Natural killer cell (primary cell): ENCODE measurements around the gene GZMA. TPM values are rescaled to one million over a fixed set of nuclear protein-coding genes. Genes with fewer than 3 reads are reported as not detected.

ENCODE experiments used
- ATAC-seq, 3 donors: fragments of 150-1000 bp in 2 of 3; fragments of 200-7000 bp in 1 of 3; cut with Tn5 transposase; 1 replicate in 1 of 3; 2 replicates in 2 of 3; pipeline ENCODE4 v1.10.0; 2021; ENCODE audit warnings: mild to moderate bottlenecking in 2 of 3, moderate library complexity in 2 of 3
- DNase-seq, 2 donors: peaks; one replicate each; pipeline versions ENCODE4 v3.0.0 to v3.0.0-alpha.2; 2013 to 2021; ENCODE audit warnings: mixed read lengths in 1 of 2
- H3K27ac ChIP-seq: one replicate; pipeline ENCODE4 v1.5.1; 2013; ENCODE audit warnings: mild to moderate bottlenecking, low read length
- H3K27me3 ChIP-seq: one replicate; pipeline ENCODE4 v1.6.1; 2013; ENCODE audit warnings: low read length; ENCODE audit not compliant: control insufficient read depth, insufficient read depth
- H3K36me3 ChIP-seq: one replicate; pipeline ENCODE4 v1.6.1; 2013; ENCODE audit warnings: low read length; ENCODE audit not compliant: control insufficient read depth, insufficient read depth
- H3K4me1 ChIP-seq: one replicate; pipeline ENCODE4 v1.6.1; 2013; ENCODE audit warnings: low read length; ENCODE audit not compliant: control insufficient read depth, insufficient read depth
- H3K4me3 ChIP-seq: one replicate; pipeline ENCODE4 v1.5.1; 2013; ENCODE audit warnings: low read length
- H3K9me3 ChIP-seq: one replicate; pipeline ENCODE4 v1.6.1; 2013; ENCODE audit warnings: low read length; ENCODE audit not compliant: control insufficient read depth, insufficient read depth
- H3K27ac Mint-ChIP-seq, 2 donors: one replicate each; pipeline ENCODE4 v1.8.0; 2022; ENCODE audit warnings: mild to moderate bottlenecking in 2 of 2, mixed read lengths in 2 of 2, moderate library complexity in 1 of 2
- H3K27me3 Mint-ChIP-seq, 2 donors: one replicate each; pipeline ENCODE4 v1.8.0; 2022; ENCODE audit warnings: low read depth in 2 of 2, mixed read lengths in 2 of 2
- H3K36me3 Mint-ChIP-seq: one replicate; pipeline ENCODE4 v1.8.0; 2022; ENCODE audit warnings: mixed read lengths
- H3K4me1 Mint-ChIP-seq, 2 donors: one replicate each; pipeline ENCODE4 v1.8.0; 2022; ENCODE audit warnings: mixed read lengths in 2 of 2
- H3K4me3 Mint-ChIP-seq: one replicate; pipeline ENCODE4 v1.8.0; 2022; ENCODE audit warnings: mild to moderate bottlenecking, moderate library complexity, mixed read lengths
- H3K9me3 Mint-ChIP-seq, 2 donors: one replicate each; pipeline ENCODE4 v1.8.0; 2022; ENCODE audit warnings: mixed read lengths in 2 of 2
- WGBS: methylation state at CpG from one replicate; pipeline ENCODE4 v1.1.7; 2013; ENCODE audit warnings: missing lambda C conversion rate; ENCODE audit not compliant: insufficient coverage; 5-methylcytosine and 5-hydroxymethylcytosine counted together
- intact Hi-C: fragments of 100-400 bp; cut with micrococcal nuclease; formaldehyde crosslinking; loops from one replicate; pipeline ENCODE4 v1.14.2; 2022
- total RNA-seq, 4 donors: library from RNA; stranded (reverse); fragments of 120-200 nt in 1 of 4; gene quantifications; one replicate each; pipeline versions ENCODE4 v1.2.3 to v1.2.4, GENCODE V29; 2013 to 2022
- TF ChIP-seq, protein P1 (sequence below): fragments of 200-600 bp; IDR thresholded peaks from one replicate; pipeline ENCODE4 v1.8.0; 2022; ENCODE audit warnings: antibody characterized with exemption

Gene GZMA
- total RNA-seq, 3 donors from 2014 or later (not counting 1 experiment from before 2014, with no cell fraction given), result 530 to 621 (median 590) TPM

DNA sequence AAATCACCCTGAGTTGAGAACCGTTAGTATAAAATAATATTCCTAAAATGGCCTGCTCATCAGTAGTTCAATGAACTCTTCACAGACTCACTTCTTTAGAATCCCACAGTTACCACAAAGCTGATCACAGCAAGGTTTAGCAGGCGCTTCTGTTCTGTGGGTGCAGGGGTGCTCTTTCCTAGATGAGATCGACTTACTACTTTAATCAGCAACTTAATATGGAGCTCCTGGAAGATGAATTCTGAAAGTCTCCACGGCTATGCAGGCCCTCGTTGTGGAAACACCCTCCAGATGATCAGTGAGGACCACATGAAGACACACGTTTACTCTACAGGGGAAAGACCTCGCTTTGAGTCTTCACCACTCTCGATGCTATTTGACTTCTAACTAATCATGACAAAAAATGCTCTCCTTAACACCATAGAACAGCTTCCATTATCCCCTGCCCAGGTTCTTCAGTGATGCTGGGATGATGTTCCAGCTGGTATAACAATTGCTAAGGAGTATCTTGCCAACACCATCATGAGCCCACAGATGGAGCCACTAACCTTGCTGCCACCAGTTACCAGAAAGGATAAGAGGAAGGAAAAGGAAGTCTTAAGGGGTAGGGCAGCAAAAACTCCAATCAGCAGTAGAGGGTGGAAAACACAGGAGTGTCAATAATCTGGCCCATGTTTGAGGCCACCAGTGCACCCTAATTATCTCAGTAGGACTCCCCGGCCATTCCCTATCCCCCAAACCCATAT, 39.7 kb downstream of the GZMA start:
- H3K9me3 Mint-ChIP-seq, result no peaks in the 10 kb centered on the region
- H3K36me3 Mint-ChIP-seq, result no peaks in the 10 kb centered on the region
- no peaks in the 10 kb centered on the region for H3K36me3 ChIP-seq
- H3K4me1 ChIP-seq, result peaks cover 7% of the 10 kb centered on the region
- H3K4me3 ChIP-seq, result no peak overlapping the region
- H3K27ac ChIP-seq, result no peak overlapping the region
- H3K27ac Mint-ChIP-seq, result no peak overlapping the region
- peaks cover 0 to 4% of the 10 kb centered on the region in 2 donors for H3K27me3 Mint-ChIP-seq
- ATAC-seq, result peak in 1 of 3 donors; percentile 33
- no peaks in the 10 kb centered on the region for H3K9me3 ChIP-seq
- intact Hi-C loops, result no loop called here
- 71% methylated on average over 9 of the region's 9 CpGs for WGBS
- TF ChIP-seq, protein P1, sequence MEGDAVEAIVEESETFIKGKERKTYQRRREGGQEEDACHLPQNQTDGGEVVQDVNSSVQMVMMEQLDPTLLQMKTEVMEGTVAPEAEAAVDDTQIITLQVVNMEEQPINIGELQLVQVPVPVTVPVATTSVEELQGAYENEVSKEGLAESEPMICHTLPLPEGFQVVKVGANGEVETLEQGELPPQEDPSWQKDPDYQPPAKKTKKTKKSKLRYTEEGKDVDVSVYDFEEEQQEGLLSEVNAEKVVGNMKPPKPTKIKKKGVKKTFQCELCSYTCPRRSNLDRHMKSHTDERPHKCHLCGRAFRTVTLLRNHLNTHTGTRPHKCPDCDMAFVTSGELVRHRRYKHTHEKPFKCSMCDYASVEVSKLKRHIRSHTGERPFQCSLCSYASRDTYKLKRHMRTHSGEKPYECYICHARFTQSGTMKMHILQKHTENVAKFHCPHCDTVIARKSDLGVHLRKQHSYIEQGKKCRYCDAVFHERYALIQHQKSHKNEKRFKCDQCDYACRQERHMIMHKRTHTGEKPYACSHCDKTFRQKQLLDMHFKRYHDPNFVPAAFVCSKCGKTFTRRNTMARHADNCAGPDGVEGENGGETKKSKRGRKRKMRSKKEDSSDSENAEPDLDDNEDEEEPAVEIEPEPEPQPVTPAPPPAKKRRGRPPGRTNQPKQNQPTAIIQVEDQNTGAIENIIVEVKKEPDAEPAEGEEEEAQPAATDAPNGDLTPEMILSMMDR, result no peak
- H3K4me1 Mint-ChIP-seq, result peaks cover 21 to 22% of the 10 kb centered on the region in 2 donors
- no peaks in the 10 kb centered on the region for H3K27me3 ChIP-seq
- DNase-seq, result peak in 1 of 2 donors; percentile 33
- no peak overlapping the region for H3K4me3 Mint-ChIP-seq

DNA sequence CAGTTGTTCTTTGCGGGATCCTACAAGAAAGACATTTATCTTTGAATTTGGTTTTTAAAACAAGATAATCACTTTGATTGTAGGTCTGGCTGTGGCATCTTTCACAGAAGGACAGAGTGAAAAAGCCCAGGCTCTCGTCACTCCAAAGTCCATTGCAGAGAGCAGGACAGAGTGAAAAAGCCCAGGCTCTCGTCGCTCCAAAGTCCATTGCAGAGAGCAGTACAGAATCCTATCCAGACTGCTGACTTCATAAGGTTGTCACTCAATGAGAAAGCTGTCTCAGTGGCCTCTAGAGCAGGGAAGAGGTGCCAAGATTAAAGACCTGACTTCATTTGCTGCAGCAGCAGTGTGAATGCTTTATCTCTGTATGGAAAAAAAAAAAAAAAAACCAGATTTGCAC, 41.2 kb downstream of the GZMA start:
- intact Hi-C loops, result no loop called here
- 73% methylated on average over 4 of the region's 4 CpGs for WGBS
- Mint-ChIP-seq H3K27ac (no peak overlapping the region), H3K9me3 (no peaks in the 10 kb centered on the region), H3K4me3 (no peak overlapping the region), H3K27me3 (peaks cover 0 to 4% of the 10 kb centered on the region in 2 donors), H3K4me1 (peaks cover 21 to 22% of the 10 kb centered on the region in 2 donors), H3K36me3 (no peaks in the 10 kb centered on the region)
- DNase-seq (no peak), ATAC-seq (no peak)
- Histone ChIP-seq H3K27me3 (no peaks in the 10 kb centered on the region), H3K4me3 (no peak overlapping the region), H3K4me1 (peaks cover 7% of the 10 kb centered on the region), H3K27ac (no peak overlapping the region), H3K9me3 (no peaks in the 10 kb centered on the region), H3K36me3 (no peaks in the 10 kb centered on the region)
- TF ChIP-seq, protein P1, result no peak

DNA sequence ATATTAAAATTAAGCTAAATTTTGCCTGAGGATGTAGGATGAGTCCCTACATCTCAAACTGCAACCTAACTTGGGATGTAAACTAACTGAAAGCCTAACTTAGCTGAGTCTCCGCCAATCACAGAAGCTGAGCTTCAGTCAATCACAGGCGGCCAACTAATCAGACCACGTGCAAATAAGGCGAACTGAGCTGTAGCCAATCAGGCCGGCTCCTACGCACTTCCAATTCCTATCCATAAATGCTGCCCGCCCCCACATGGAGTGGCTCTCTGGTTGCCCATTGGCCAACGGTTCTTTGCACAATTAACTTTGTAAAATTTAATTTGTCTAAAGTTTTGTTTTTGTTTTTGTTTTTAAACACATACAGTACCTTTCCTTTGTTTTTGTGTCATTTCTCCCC, 43.6 kb downstream of the GZMA start:
- Histone ChIP-seq H3K27ac (no peak overlapping the region), H3K9me3 (no peaks in the 10 kb centered on the region), H3K4me1 (peaks cover 7% of the 10 kb centered on the region), H3K36me3 (no peaks in the 10 kb centered on the region), H3K4me3 (no peak overlapping the region), H3K27me3 (no peaks in the 10 kb centered on the region)
- H3K36me3 Mint-ChIP-seq, result no peaks in the 10 kb centered on the region
- intact Hi-C loops, result loop anchor here (1.0 to 5.0 kb wide), 3 partner anchors 44 to 240 kb away; partner anchors contain the start of gene GZMA
- H3K4me3 Mint-ChIP-seq, result peak overlapping the region; percentile 35
- peaks cover 0 to 4% of the 10 kb centered on the region in 2 donors for H3K27me3 Mint-ChIP-seq
- H3K27ac Mint-ChIP-seq, result no peak overlapping the region
- TF ChIP-seq, protein P1, result no peak
- DNase-seq (no peak), ATAC-seq (no peak)
- WGBS, result 88% methylated on average over 7 of the region's 8 CpGs
- peaks cover 19 to 20% of the 10 kb centered on the region in 2 donors for H3K4me1 Mint-ChIP-seq
- no peaks in the 10 kb centered on the region for H3K9me3 Mint-ChIP-seq
